HEK293 (cell line): Measurements from ENCODE around the gene SLC6A16.
A peak's percentile ranks its signal among the peaks of the same experiment; 100 is the strongest.

Experiments used
- CTCF ChIA-PET: fragments of 350-600 bp; formaldehyde crosslinking; extraction: SDS; loops from one replicate; lab custom pipeline; 2021; ENCODE audit warnings: antibody characterized with exemption; lab: Yijun Ruan, JAX
- POLR2A ChIA-PET: fragments of 300-600 bp; formaldehyde crosslinking; extraction: SDS; loops from one replicate; lab custom pipeline; 2020; ENCODE audit warnings: antibody characterized with exemption, inconsistent platforms; lab: Yijun Ruan, JAX
- H3K27ac ChIP-seq: fragments of 200-500 bp; sonication (Bioruptor generic); 2 replicates; pipeline ENCODE4 v1.5.1; 2014; ENCODE audit warnings: low read depth, low read length, control low read depth, inconsistent platforms; ENCODE audit errors: extremely low read depth
- H3K36me3 ChIP-seq, 2 experiments: fragments of 200-500 bp in 1 of 2; sonication (Bioruptor generic) in 1 of 2; 1 replicate in 1 of 2; 2 replicates in 1 of 2; pipeline ENCODE4 v1.5.1; 2014 to 2017; ENCODE audit warnings: inconsistent platforms in 2 of 2, low read length in 2 of 2; ENCODE audit not compliant: control insufficient read depth in 2 of 2, insufficient read depth in 1 of 2
- H3K4me1 ChIP-seq: fragments of 200-500 bp; sonication (Bioruptor generic); 2 replicates; pipeline ENCODE4 v1.5.1; 2014; ENCODE audit warnings: mild to moderate bottlenecking, low read length, inconsistent platforms; ENCODE audit not compliant: control insufficient read depth, insufficient read depth
- H3K4me3 ChIP-seq: 2 replicates; pipeline ENCODE4 v1.5.1; 2011; ENCODE audit warnings: low read depth, mild to moderate bottlenecking, control low read depth, low read length, moderate library complexity
- H3K9me3 ChIP-seq: fragments of 200-500 bp; sonication (Bioruptor generic); 2 replicates; pipeline ENCODE4 v1.5.1; 2014; ENCODE audit warnings: low read depth, low read length, inconsistent platforms; ENCODE audit not compliant: control insufficient read depth, insufficient read depth
- CTCF ChIP-seq: fragments of 450-650 bp; formaldehyde crosslinking; IDR thresholded peaks from 2 replicates; pipeline ENCODE4 v1.5.1; 2016; ENCODE audit warnings: missing biosample characterization, missing genetic modification characterization
- ELK4 ChIP-seq: IDR thresholded peaks from 2 replicates; pipeline ENCODE4 v1.6.1; 2011; ENCODE audit warnings: mild to moderate bottlenecking, low read depth, low read length, borderline replicate concordance
- GFI1B ChIP-seq: fragments of 450-650 bp; formaldehyde crosslinking; IDR thresholded peaks from 2 replicates; pipeline ENCODE4 v1.5.1; 2016; ENCODE audit warnings: missing biosample characterization, missing genetic modification characterization
- MZF1 ChIP-seq: fragments of 450-650 bp; formaldehyde crosslinking; IDR thresholded peaks from 2 replicates; pipeline ENCODE4 v1.5.1; 2017; ENCODE audit warnings: missing biosample characterization, missing genetic modification characterization, borderline replicate concordance
- OSR2 ChIP-seq: fragments of 450-650 bp; formaldehyde crosslinking; IDR thresholded peaks from 2 replicates; pipeline ENCODE4 v1.5.1; 2016; ENCODE audit warnings: missing biosample characterization, missing genetic modification characterization
- PATZ1 ChIP-seq: fragments of 450-650 bp; formaldehyde crosslinking; IDR thresholded peaks from 2 replicates; pipeline ENCODE4 v1.5.1; 2016; ENCODE audit warnings: missing biosample characterization, missing genetic modification characterization
- YY1 ChIP-seq: fragments of 450-650 bp; formaldehyde crosslinking; IDR thresholded peaks from 2 replicates; pipeline ENCODE4 v1.5.1; 2018; ENCODE audit warnings: missing biosample characterization, missing genetic modification characterization
- ZNF184 ChIP-seq: fragments of 450-650 bp; IDR thresholded peaks from 2 replicates; pipeline ENCODE4 v1.5.1; 2018; ENCODE audit warnings: missing biosample characterization, mild to moderate bottlenecking, missing genetic modification characterization
- ZNF214 ChIP-seq: fragments of 450-650 bp; formaldehyde crosslinking; IDR thresholded peaks from 2 replicates; pipeline ENCODE4 v1.5.1; 2017; ENCODE audit warnings: missing biosample characterization, mild to moderate bottlenecking, missing genetic modification characterization, borderline replicate concordance
- ZNF221 ChIP-seq: fragments of 450-650 bp; formaldehyde crosslinking; IDR thresholded peaks from 2 replicates; pipeline ENCODE4 v1.5.1; 2017; ENCODE audit warnings: missing biosample characterization, missing genetic modification characterization, borderline replicate concordance
- ZNF292 ChIP-seq: fragments of 450-650 bp; formaldehyde crosslinking; IDR thresholded peaks from 2 replicates; pipeline ENCODE4 v1.5.1; 2016; ENCODE audit warnings: low read depth, missing biosample characterization, missing genetic modification characterization, borderline replicate concordance
- ZNF324 ChIP-seq: fragments of 450-650 bp; formaldehyde crosslinking; IDR thresholded peaks from 2 replicates; pipeline ENCODE4 v1.5.1; 2016; ENCODE audit warnings: missing biosample characterization, missing genetic modification characterization
- ZNF335 ChIP-seq: fragments of 450-650 bp; formaldehyde crosslinking; conservative IDR thresholded peaks from 2 replicates; pipeline ENCODE4 v1.5.1; 2016; ENCODE audit warnings: missing biosample characterization, missing genetic modification characterization
- ZNF341 ChIP-seq: fragments of 450-650 bp; formaldehyde crosslinking; IDR thresholded peaks from 2 replicates; pipeline ENCODE4; 2016; ENCODE audit warnings: low read depth, missing biosample characterization, missing genetic modification characterization
- ZNF350 ChIP-seq: fragments of 450-650 bp; formaldehyde crosslinking; IDR thresholded peaks from 2 replicates; pipeline ENCODE4 v1.5.0; 2017; ENCODE audit warnings: missing biosample characterization, mild to moderate bottlenecking, missing genetic modification characterization
- ZNF426 ChIP-seq: fragments of 450-650 bp; formaldehyde crosslinking; IDR thresholded peaks from 2 replicates; pipeline ENCODE4 v1.5.1; 2017; ENCODE audit warnings: missing biosample characterization, missing genetic modification characterization, mild to moderate bottlenecking, inconsistent platforms, moderate library complexity
- ZNF510 ChIP-seq: fragments of 450-650 bp; formaldehyde crosslinking; IDR thresholded peaks from 2 replicates; pipeline ENCODE4 v1.5.1; 2018; ENCODE audit warnings: mild to moderate bottlenecking, missing genetic modification characterization, missing biosample characterization; ENCODE audit not compliant: insufficient replicate concordance
- ZNF548 ChIP-seq: fragments of 450-650 bp; formaldehyde crosslinking; IDR thresholded peaks from 2 replicates; pipeline ENCODE4 v1.5.1; 2016; ENCODE audit warnings: missing biosample characterization, missing genetic modification characterization
- ZNF600 ChIP-seq: fragments of 450-650 bp; formaldehyde crosslinking; IDR thresholded peaks from 2 replicates; pipeline ENCODE4 v1.5.1; 2016; ENCODE audit warnings: missing biosample characterization, missing genetic modification characterization
- ZNF621 ChIP-seq: fragments of 450-650 bp; formaldehyde crosslinking; IDR thresholded peaks from 2 replicates; pipeline ENCODE4 v1.5.1; 2017; ENCODE audit warnings: missing biosample characterization, missing genetic modification characterization
- ZNF624 ChIP-seq: fragments of 450-650 bp; formaldehyde crosslinking; IDR thresholded peaks from 2 replicates; pipeline ENCODE4 v1.5.1; 2017; ENCODE audit warnings: missing biosample characterization, missing genetic modification characterization
- ZNF626 ChIP-seq: fragments of 450-650 bp; sonication (Bioruptor Pico); formaldehyde crosslinking; IDR thresholded peaks from 2 replicates; pipeline ENCODE4 v1.5.1; 2018; ENCODE audit warnings: missing biosample characterization, missing genetic modification characterization, inconsistent platforms
- ZNF654 ChIP-seq: fragments of 450-650 bp; formaldehyde crosslinking; IDR thresholded peaks from 2 replicates; pipeline ENCODE4 v1.5.1; 2016; ENCODE audit warnings: low read depth, missing biosample characterization, missing genetic modification characterization
- ZNF658 ChIP-seq: fragments of 450-650 bp; formaldehyde crosslinking; IDR thresholded peaks from 2 replicates; pipeline ENCODE4; 2016; ENCODE audit warnings: missing biosample characterization, missing genetic modification characterization
- ZNF664 ChIP-seq: fragments of 450-650 bp; formaldehyde crosslinking; IDR thresholded peaks from 2 replicates; pipeline ENCODE4 v1.5.1; 2016; ENCODE audit warnings: missing biosample characterization, missing genetic modification characterization
- ZNF670 ChIP-seq: fragments of 450-650 bp; formaldehyde crosslinking; IDR thresholded peaks from 2 replicates; pipeline ENCODE4 v1.5.1; 2016; ENCODE audit warnings: missing biosample characterization, missing genetic modification characterization, low read depth
- ZNF837 ChIP-seq: fragments of 450-650 bp; formaldehyde crosslinking; IDR thresholded peaks from 2 replicates; pipeline ENCODE4 v1.5.1; 2016; ENCODE audit warnings: missing biosample characterization, missing genetic modification characterization

Gene SLC6A16

GRCh38 chr19:49301866-49302252 lies 23.1 kb downstream of the SLC6A16 start:
- H3K9me3 ChIP-seq, result no peaks in the 10 kb centered on the region
- no peak overlapping the region for H3K27ac ChIP-seq
- ChIA-PET POLR2A (no interaction called here), CTCF (interaction anchor here (0.6 to 5.4 kb wide), 41 partner anchors 10 to 369 kb away, joined by 3 to 47 read pairs (median 8); no protein-coding TSS in a partner anchor)
- H3K4me1 ChIP-seq, result no peaks in the 10 kb centered on the region
- no peaks in the 10 kb centered on the region for H3K36me3 ChIP-seq
- no peak for TF ChIP-seq ZNF658 (tag by site-specific recombination)
- peak; percentile 43 for TF ChIP-seq ZNF335
- TF ChIP-seq ZNF426, result no peak
- no peak for TF ChIP-seq ZNF664 (tag by site-specific recombination)
- TF ChIP-seq ZNF626 (tag by site-specific recombination), result no peak
- TF ChIP-seq ZNF621 (tag by site-specific recombination), result no peak
- TF ChIP-seq ZNF548, result no peak
- no peak for TF ChIP-seq PATZ1 (tag by site-specific recombination)
- no peak for TF ChIP-seq MZF1 (tag by site-specific recombination)
- no peak overlapping the region for H3K4me3 ChIP-seq

GRCh38 chr19:49301165-49301865 lies 23.7 kb downstream of the SLC6A16 start:
- no peaks in the 10 kb centered on the region for H3K9me3 ChIP-seq
- ChIA-PET CTCF (interaction anchor here (0.5 to 5.4 kb wide), 59 partner anchors 9 to 605 kb away, joined by 3 to 47 read pairs (median 5); partner anchors contain the start of gene RCN3), POLR2A (no interaction called here)
- H3K27ac ChIP-seq, result no peak overlapping the region
- H3K4me3 ChIP-seq, result peak overlapping the region; percentile 41
- no peaks in the 10 kb centered on the region for H3K36me3 ChIP-seq
- no peaks in the 10 kb centered on the region for H3K4me1 ChIP-seq
- no peak for TF ChIP-seq ZNF510 (tag by site-specific recombination)
- TF ChIP-seq ZNF654, result peak; percentile 54
- TF ChIP-seq ZNF837, result no peak
- TF ChIP-seq ZNF184, result no peak
- 0 out of 2 replicates have a peak, but pooled peaks have one; percentile 48 for TF ChIP-seq YY1 (tag by site-specific recombination)
- no peak for TF ChIP-seq GFI1B (tag by site-specific recombination)
- TF ChIP-seq ZNF350 (tag by site-specific recombination), result no peak
- no peak for TF ChIP-seq ZNF214 (tag by site-specific recombination)
- no peak for TF ChIP-seq OSR2 (tag by site-specific recombination)
- peak; percentile 90 for TF ChIP-seq CTCF (tag by site-specific recombination)
- no peak for TF ChIP-seq ZNF624
- TF ChIP-seq ZNF341 (tag by site-specific recombination), result 0 out of 2 replicates have a peak, but pooled peaks have one; percentile 39
- TF ChIP-seq ZNF292, result no peak
- TF ChIP-seq ZNF324, result no peak
- 0 out of 2 replicates have a peak, but pooled peaks have one; percentile 42 for TF ChIP-seq MZF1 (tag by site-specific recombination)
- peak; percentile 36; the same call in 1 of the 2 replicates for TF ChIP-seq ZNF335
- TF ChIP-seq ZNF670 (tag by site-specific recombination), result no peak
- TF ChIP-seq PATZ1 (tag by site-specific recombination), result 0 out of 2 replicates have a peak, but pooled peaks have one; percentile 14
- no peak for TF ChIP-seq ZNF221 (tag by site-specific recombination)
- TF ChIP-seq ELK4, result no peak
- 0 out of 2 replicates have a peak, but pooled peaks have one; percentile 30 for TF ChIP-seq ZNF600 (tag by site-specific recombination)
